ENCODE measurements around the gene GAB2. TPM values are rescaled to one million over a fixed set of nuclear protein-coding genes. Genes with fewer than 3 reads are reported as not detected.

Gene GAB2
- total and polyA plus RNA-seq, 2 of the 4 experiments (the other 2 are of a cell fraction), result 3.3 to 5.9 TPM

DNA sequence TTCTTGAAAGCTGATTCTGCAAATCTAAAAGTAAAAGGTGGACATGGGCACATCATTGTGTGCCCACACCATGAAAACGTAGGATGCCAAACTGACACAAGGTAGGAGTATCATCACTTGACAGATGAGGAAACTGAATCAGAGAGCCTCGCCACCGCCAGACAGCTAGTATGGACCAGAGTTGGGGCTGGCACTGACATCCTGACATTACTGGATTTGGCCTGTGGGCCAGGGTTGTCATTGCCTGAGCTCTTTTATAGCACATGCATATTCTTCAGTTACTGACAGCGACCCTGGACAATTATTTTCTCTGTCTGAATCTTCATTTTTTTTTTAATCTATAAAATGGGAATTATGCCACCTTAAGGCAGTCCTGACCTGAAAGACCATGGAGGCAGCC is 212.4 kb downstream of the GAB2 start:
- H3K9ac ChIP-seq (ENCODE audit: low read depth, low read length), result no peak overlapping the region
- WGBS, 2 experiments (ENCODE audit: extremely low coverage in 2 of 2, insufficient read length in 1 of 2), result 100% methylated on average over 3 of the region's 4 CpGs; no CpG with 5 or more reads in 1 of the 2 experiments
- in situ Hi-C loops (cut with MboI; ENCODE audit: low sequenced_read_pairs), result no loop called here

More for the DNA sequence above, 212.4 kb downstream of the GAB2 start:
- no peak overlapping the region for H2AK9ac ChIP-seq (replicated peaks; ENCODE audit: low read depth, low read length, poor library complexity)
- H3K14ac ChIP-seq (replicated peaks; ENCODE audit: low read depth, low read length), result no peak overlapping the region
- peaks cover 12% of the 10 kb centered on the region for H3K9me1 ChIP-seq (ENCODE audit: insufficient read depth, low read length)
- dilution Hi-C loops (cut with HindIII; ENCODE audit: low sequenced_read_pairs, unreplicated experiment) (no loop called here), intact Hi-C loops (cut with micrococcal nuclease) (no loop called here)
- CTCF ChIA-PET, result no interaction called here
- no peak overlapping the region for H2AK5ac ChIP-seq (ENCODE audit: low read depth, low read length)
- H3K79me1 ChIP-seq (ENCODE audit: low read depth in 1 of 2, low read length in 2 of 2), result peaks cover 6 to 29% of the 10 kb centered on the region in 2 experiments
- H3K4ac ChIP-seq (ENCODE audit: low read depth, low read length), result no peak overlapping the region
- peaks cover 56% of the 10 kb centered on the region for H3K36me3 ChIP-seq (ENCODE audit: control insufficient read depth, insufficient read depth, low read length)
- no peak for DNase-seq
- ATAC-seq (ENCODE audit: low read depth), result no peak
- H4K20me1 ChIP-seq (ENCODE audit: insufficient read depth, low read length), result peaks cover 6% of the 10 kb centered on the region
- no peak overlapping the region for H2BK15ac ChIP-seq (ENCODE audit: low read depth, low read length)
- no peak overlapping the region for H3K4me3 ChIP-seq (ENCODE audit: insufficient read depth, low read depth, low read length)
- BruUV-seq (replicated peaks), result no TSS peak
- no peak overlapping the region for H2AFZ ChIP-seq (replicated peaks; ENCODE audit: low read length, poor library complexity)
- TF ChIP-seq, protein P1, sequence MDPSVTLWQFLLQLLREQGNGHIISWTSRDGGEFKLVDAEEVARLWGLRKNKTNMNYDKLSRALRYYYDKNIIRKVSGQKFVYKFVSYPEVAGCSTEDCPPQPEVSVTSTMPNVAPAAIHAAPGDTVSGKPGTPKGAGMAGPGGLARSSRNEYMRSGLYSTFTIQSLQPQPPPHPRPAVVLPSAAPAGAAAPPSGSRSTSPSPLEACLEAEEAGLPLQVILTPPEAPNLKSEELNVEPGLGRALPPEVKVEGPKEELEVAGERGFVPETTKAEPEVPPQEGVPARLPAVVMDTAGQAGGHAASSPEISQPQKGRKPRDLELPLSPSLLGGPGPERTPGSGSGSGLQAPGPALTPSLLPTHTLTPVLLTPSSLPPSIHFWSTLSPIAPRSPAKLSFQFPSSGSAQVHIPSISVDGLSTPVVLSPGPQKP (IDR thresholded peaks at IDR 0.05; ENCODE audit: borderline replicate concordance, low read depth, low read length), result no peak
- TF ChIP-seq RCOR1 (IDR thresholded peaks at IDR 0.05; ENCODE audit: insufficient replicate concordance, low read length), result no peak
- no peak for TF ChIP-seq MAFK (IDR thresholded peaks at IDR 0.05; ENCODE audit: low read depth, low read length)
- no peak for TF ChIP-seq BHLHE40 (IDR thresholded peaks at IDR 0.05; ENCODE audit: low read depth, low read length)
- no peak for TF ChIP-seq FOS (IDR thresholded peaks at IDR 0.05; ENCODE audit: low read depth, low read length)
- no peak for TF ChIP-seq RFX5 (IDR thresholded peaks at IDR 0.05; ENCODE audit: low read depth, low read length)
- TF ChIP-seq SMC3 (IDR thresholded peaks at IDR 0.05; ENCODE audit: low read depth, low read length), result no peak
- TF ChIP-seq, protein P2, sequence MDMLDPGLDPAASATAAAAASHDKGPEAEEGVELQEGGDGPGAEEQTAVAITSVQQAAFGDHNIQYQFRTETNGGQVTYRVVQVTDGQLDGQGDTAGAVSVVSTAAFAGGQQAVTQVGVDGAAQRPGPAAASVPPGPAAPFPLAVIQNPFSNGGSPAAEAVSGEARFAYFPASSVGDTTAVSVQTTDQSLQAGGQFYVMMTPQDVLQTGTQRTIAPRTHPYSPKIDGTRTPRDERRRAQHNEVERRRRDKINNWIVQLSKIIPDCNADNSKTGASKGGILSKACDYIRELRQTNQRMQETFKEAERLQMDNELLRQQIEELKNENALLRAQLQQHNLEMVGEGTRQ (IDR thresholded peaks at IDR 0.05; ENCODE audit: low read depth, low read length), result no peak
- no peak overlapping the region for H4K91ac ChIP-seq (ENCODE audit: insufficient read depth, low read depth, low read length)
- H3K27me3 ChIP-seq (ENCODE audit: control insufficient read depth, insufficient read depth, low read length), result no peaks in the 10 kb centered on the region
- peaks cover 11% of the 10 kb centered on the region; the same call in 1 of the 2 replicates for H3K4me1 ChIP-seq (ENCODE audit: control insufficient read depth, insufficient read depth, low read length)
- no peak overlapping the region for H2BK120ac ChIP-seq (ENCODE audit: low read depth, low read length)
- no peak overlapping the region for H3K56ac ChIP-seq (ENCODE audit: extremely low read depth, insufficient read depth, low read length)
- no peak overlapping the region for H2BK20ac ChIP-seq (ENCODE audit: low read depth, low read length)
- no peak overlapping the region for H2BK5ac ChIP-seq (ENCODE audit: low read depth, low read length, poor library complexity, severe bottlenecking)
- H4K8ac ChIP-seq (ENCODE audit: low read depth in 2 of 2, low read length in 2 of 2), result no peak overlapping the region
- H3K18ac ChIP-seq (ENCODE audit: low read depth, low read length), result no peak overlapping the region
- H3K23ac ChIP-seq (ENCODE audit: low read depth, low read length), result no peak overlapping the region
- no peaks in the 10 kb centered on the region for H3K9me3 ChIP-seq (ENCODE audit: control insufficient read depth, insufficient read depth, low read length)
- H3K27ac ChIP-seq (ENCODE audit: insufficient read depth, low read length), result no peak overlapping the region
- no peak overlapping the region for H3K4me2 ChIP-seq (ENCODE audit: low read depth, low read length)
- POLR2A ChIA-PET (ENCODE audit: unreplicated experiment), result no interaction called here
- no peak overlapping the region for H4K5ac ChIP-seq (ENCODE audit: low read depth, low read length)

All from IMR-90 (cell line).